ENCODE measurements around the gene ARHGAP26.

Gene ARHGAP26

GRCh38 chr5:142852416-142853198 is 82.4 kb downstream of the ARHGAP26 start:
- no peak for DNase-seq (ENCODE audit: low spot score)

GRCh38 chr5:142853682-142854081 is 83.5 kb downstream of the ARHGAP26 start:
- no peak for DNase-seq (ENCODE audit: low spot score)

GRCh38 chr5:142856269-142856782 is 86.1 kb downstream of the ARHGAP26 start:
- no peak for DNase-seq (ENCODE audit: low spot score)

GRCh38 chr5:142857405-142857804 is 87.2 kb downstream of the ARHGAP26 start:
- DNase-seq (ENCODE audit: low spot score) = no peak

GRCh38 chr5:142859037-142859436 is 88.9 kb downstream of the ARHGAP26 start:
- DNase-seq (ENCODE audit: low spot score) = no peak

- no peak for DNase-seq (ENCODE audit: low spot score)
Observed at GRCh38 chr5:142860270-142860669, 90.1 kb downstream of the ARHGAP26 start.

GRCh38 chr5:142861011-142861410 is 90.8 kb downstream of the ARHGAP26 start:
- DNase-seq (ENCODE audit: low spot score) = no peak

GRCh38 chr5:142862594-142862993 is 92.4 kb downstream of the ARHGAP26 start:
- DNase-seq (ENCODE audit: low spot score) = no peak

- DNase-seq (ENCODE audit: low spot score) = no peak
Observed at GRCh38 chr5:142863856-142864255, 93.7 kb downstream of the ARHGAP26 start.

GRCh38 chr5:142864290-142865260 is 94.4 kb downstream of the ARHGAP26 start:
- DNase-seq (ENCODE audit: low spot score) = no peak

- DNase-seq (ENCODE audit: low spot score) = no peak
Observed at GRCh38 chr5:142865631-142866030, 95.5 kb downstream of the ARHGAP26 start.

GRCh38 chr5:142866563-142867275 is 96.5 kb downstream of the ARHGAP26 start:
- peak; percentile 59 for DNase-seq (ENCODE audit: low spot score)

GRCh38 chr5:142869886-142870285 is 99.7 kb downstream of the ARHGAP26 start:
- no peak for DNase-seq (ENCODE audit: low spot score)

GRCh38 chr5:142870532-142871362 is 100.6 kb downstream of the ARHGAP26 start:
- no peak for DNase-seq (ENCODE audit: low spot score)

- no peak for DNase-seq (ENCODE audit: low spot score)
Observed at GRCh38 chr5:142871363-142872193, 101.4 kb downstream of the ARHGAP26 start.

GRCh38 chr5:142872217-142872616 is 102.0 kb downstream of the ARHGAP26 start:
- no peak for DNase-seq (ENCODE audit: low spot score)

- no peak for DNase-seq (ENCODE audit: low spot score)
Observed at GRCh38 chr5:142872795-142873194, 102.6 kb downstream of the ARHGAP26 start.

GRCh38 chr5:142873831-142874230 is 103.7 kb downstream of the ARHGAP26 start:
- no peak for DNase-seq (ENCODE audit: low spot score)

GRCh38 chr5:142874540-142874939 is 104.4 kb downstream of the ARHGAP26 start:
- no peak for DNase-seq (ENCODE audit: low spot score)

GRCh38 chr5:142875936-142876335 is 105.8 kb downstream of the ARHGAP26 start:
- DNase-seq (ENCODE audit: low spot score) = no peak

All from ecto neural progenitor cell (in vitro differentiated cells).